ENCODE results near the gene NR5A1. TPM values are rescaled to one million over a fixed set of nuclear protein-coding genes. Genes with fewer than 3 reads are reported as not detected.

Gene NR5A1
- total and polyA plus RNA-seq, 2 of the 13 experiments (the other 11 are each of a cell fraction or from before 2014, with no cell fraction given) = 28.9 to 44.7 TPM

- TF ChIP-seq FOXK1 (CRISPR knock-in tag; IDR thresholded peaks at IDR 0.05; ENCODE audit: borderline replicate concordance, low read depth) = peak; percentile 74; the same call in 1 of the 2 replicates
- no peak for TF ChIP-seq NR2F6 (IDR thresholded peaks at IDR 0.05)
- TF ChIP-seq NR2F6 (CRISPR knock-in tag; IDR thresholded peaks at IDR 0.05) = peak; percentile 68
- peak; percentile 65 for TF ChIP-seq MAFF (IDR thresholded peaks at IDR 0.05; ENCODE audit: low read depth, low read length)
- TF ChIP-seq HHEX (CRISPR knock-in tag; IDR thresholded peaks at IDR 0.05) = 0 out of 2 replicates have a peak, but pooled peaks have one; percentile 32
- peak; percentile 53; the same call in 1 of the 2 replicates for TF ChIP-seq ZNF580 (CRISPR knock-in tag; IDR thresholded peaks at IDR 0.05; ENCODE audit: borderline replicate concordance, low read depth)
- TF ChIP-seq TBX2 (CRISPR knock-in tag; IDR thresholded peaks at IDR 0.05; ENCODE audit: borderline replicate concordance) = peak; percentile 83
- TF ChIP-seq NFKBIZ (CRISPR knock-in tag; IDR thresholded peaks at IDR 0.05) = 0 out of 2 replicates have a peak, but pooled peaks have one; percentile 48
- TF ChIP-seq GPN1 (CRISPR knock-in tag; IDR thresholded peaks at IDR 0.05; ENCODE audit: borderline replicate concordance) = no peak
- TF ChIP-seq MIER3 (CRISPR knock-in tag; IDR thresholded peaks at IDR 0.05; ENCODE audit: borderline replicate concordance) = peak; percentile 79; the same call in 1 of the 2 replicates
- TF ChIP-seq MEIS1 (CRISPR knock-in tag; IDR thresholded peaks at IDR 0.05; ENCODE audit: borderline replicate concordance) = no peak
- TF ChIP-seq, protein P1, sequence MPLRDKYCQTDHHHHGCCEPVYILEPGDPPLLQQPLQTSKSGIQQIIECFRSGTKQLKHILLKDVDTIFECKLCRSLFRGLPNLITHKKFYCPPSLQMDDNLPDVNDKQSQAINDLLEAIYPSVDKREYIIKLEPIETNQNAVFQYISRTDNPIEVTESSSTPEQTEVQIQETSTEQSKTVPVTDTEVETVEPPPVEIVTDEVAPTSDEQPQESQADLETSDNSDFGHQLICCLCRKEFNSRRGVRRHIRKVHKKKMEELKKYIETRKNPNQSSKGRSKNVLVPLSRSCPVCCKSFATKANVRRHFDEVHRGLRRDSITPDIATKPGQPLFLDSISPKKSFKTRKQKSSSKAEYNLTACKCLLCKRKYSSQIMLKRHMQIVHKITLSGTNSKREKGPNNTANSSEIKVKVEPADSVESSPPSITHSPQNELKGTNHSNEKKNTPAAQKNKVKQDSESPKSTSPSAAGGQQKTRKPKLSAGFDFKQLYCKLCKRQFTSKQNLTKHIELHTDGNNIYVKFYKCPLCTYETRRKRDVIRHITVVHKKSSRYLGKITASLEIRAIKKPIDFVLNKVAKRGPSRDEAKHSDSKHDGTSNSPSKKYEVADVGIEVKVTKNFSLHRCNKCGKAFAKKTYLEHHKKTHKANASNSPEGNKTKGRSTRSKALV (CRISPR knock-in tag; IDR thresholded peaks at IDR 0.05) = peak; percentile 42; the same call in 1 of the 2 replicates
- TF ChIP-seq RFXANK (CRISPR knock-in tag; IDR thresholded peaks at IDR 0.05) = no peak
- peak; percentile 56; the same call in 1 of the 2 replicates for TF ChIP-seq ZNF607 (CRISPR knock-in tag; IDR thresholded peaks at IDR 0.05; ENCODE audit: borderline replicate concordance)
- TF ChIP-seq, protein P2, sequence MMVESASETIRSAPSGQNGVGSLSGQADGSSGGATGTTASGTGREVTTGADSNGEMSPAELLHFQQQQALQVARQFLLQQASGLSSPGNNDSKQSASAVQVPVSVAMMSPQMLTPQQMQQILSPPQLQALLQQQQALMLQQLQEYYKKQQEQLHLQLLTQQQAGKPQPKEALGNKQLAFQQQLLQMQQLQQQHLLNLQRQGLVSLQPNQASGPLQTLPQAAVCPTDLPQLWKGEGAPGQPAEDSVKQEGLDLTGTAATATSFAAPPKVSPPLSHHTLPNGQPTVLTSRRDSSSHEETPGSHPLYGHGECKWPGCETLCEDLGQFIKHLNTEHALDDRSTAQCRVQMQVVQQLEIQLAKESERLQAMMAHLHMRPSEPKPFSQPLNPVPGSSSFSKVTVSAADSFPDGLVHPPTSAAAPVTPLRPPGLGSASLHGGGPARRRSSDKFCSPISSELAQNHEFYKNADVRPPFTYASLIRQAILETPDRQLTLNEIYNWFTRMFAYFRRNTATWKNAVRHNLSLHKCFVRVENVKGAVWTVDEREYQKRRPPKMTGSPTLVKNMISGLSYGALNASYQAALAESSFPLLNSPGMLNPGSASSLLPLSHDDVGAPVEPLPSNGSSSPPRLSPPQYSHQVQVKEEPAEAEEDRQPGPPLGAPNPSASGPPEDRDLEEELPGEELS (CRISPR knock-in tag; IDR thresholded peaks at IDR 0.05) = peak; percentile 94
- TF ChIP-seq HDAC1 (CRISPR knock-in tag; IDR thresholded peaks at IDR 0.05) = peak; percentile 71
- no peak for TF ChIP-seq ZFYVE20 (CRISPR knock-in tag; IDR thresholded peaks at IDR 0.05; ENCODE audit: borderline replicate concordance, low read depth)
- TF ChIP-seq, protein P3, sequence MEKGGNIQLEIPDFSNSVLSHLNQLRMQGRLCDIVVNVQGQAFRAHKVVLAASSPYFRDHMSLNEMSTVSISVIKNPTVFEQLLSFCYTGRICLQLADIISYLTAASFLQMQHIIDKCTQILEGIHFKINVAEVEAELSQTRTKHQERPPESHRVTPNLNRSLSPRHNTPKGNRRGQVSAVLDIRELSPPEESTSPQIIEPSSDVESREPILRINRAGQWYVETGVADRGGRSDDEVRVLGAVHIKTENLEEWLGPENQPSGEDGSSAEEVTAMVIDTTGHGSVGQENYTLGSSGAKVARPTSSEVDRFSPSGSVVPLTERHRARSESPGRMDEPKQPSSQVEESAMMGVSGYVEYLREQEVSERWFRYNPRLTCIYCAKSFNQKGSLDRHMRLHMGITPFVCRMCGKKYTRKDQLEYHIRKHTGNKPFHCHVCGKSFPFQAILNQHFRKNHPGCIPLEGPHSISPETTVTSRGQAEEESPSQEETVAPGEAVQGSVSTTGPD (CRISPR knock-in tag; IDR thresholded peaks at IDR 0.05) = no peak
- TF ChIP-seq SIN3B (IDR thresholded peaks at IDR 0.05; ENCODE audit: low read length) = no peak
- TF ChIP-seq, protein P4, sequence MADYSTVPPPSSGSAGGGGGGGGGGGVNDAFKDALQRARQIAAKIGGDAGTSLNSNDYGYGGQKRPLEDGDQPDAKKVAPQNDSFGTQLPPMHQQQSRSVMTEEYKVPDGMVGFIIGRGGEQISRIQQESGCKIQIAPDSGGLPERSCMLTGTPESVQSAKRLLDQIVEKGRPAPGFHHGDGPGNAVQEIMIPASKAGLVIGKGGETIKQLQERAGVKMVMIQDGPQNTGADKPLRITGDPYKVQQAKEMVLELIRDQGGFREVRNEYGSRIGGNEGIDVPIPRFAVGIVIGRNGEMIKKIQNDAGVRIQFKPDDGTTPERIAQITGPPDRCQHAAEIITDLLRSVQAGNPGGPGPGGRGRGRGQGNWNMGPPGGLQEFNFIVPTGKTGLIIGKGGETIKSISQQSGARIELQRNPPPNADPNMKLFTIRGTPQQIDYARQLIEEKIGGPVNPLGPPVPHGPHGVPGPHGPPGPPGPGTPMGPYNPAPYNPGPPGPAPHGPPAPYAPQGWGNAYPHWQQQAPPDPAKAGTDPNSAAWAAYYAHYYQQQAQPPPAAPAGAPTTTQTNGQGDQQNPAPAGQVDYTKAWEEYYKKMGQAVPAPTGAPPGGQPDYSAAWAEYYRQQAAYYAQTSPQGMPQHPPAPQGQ (CRISPR knock-in tag; IDR thresholded peaks at IDR 0.05; ENCODE audit: borderline replicate concordance) = 0 out of 2 replicates have a peak, but pooled peaks have one; percentile 18
- 0 out of 2 replicates have a peak, but pooled peaks have one; percentile 17 for TF ChIP-seq GATA4 (IDR thresholded peaks at IDR 0.05; ENCODE audit: borderline replicate concordance, low read depth)
Measured at GRCh38 chr9:124510650-124511425, 3.6 kb upstream of the NR5A1 start (continued).
